ENCODE measurements around the gene EFNA5.

EFNA5 gene

GRCh38 chr5:107592515-107592914 lies 78.2 kb downstream of the EFNA5 start:
- Histone ChIP-seq H3K79me2 (ENCODE audit: insufficient read depth, low read depth) (no peaks in the 10 kb centered on the region), H2AFZ (ENCODE audit: low read depth) (no peak overlapping the region), H3K27me3 (ENCODE audit: insufficient read depth, low read depth) (no peaks in the 10 kb centered on the region), H3K4me2 (no peak overlapping the region), H3K4me1 (ENCODE audit: low read depth, poor library complexity, severe bottlenecking) (no peaks in the 10 kb centered on the region), H4K20me1 (ENCODE audit: insufficient read depth) (no peaks in the 10 kb centered on the region), H3K36me3 (ENCODE audit: insufficient read depth) (no peaks in the 10 kb centered on the region), H3K4me3 (IDR thresholded peaks at IDR 0.05; ENCODE audit: insufficient read depth, low read depth, low read length) (no peak overlapping the region), H3K9ac (no peak overlapping the region), H3K27ac (no peak overlapping the region)
- TF ChIP-seq, protein P1, sequence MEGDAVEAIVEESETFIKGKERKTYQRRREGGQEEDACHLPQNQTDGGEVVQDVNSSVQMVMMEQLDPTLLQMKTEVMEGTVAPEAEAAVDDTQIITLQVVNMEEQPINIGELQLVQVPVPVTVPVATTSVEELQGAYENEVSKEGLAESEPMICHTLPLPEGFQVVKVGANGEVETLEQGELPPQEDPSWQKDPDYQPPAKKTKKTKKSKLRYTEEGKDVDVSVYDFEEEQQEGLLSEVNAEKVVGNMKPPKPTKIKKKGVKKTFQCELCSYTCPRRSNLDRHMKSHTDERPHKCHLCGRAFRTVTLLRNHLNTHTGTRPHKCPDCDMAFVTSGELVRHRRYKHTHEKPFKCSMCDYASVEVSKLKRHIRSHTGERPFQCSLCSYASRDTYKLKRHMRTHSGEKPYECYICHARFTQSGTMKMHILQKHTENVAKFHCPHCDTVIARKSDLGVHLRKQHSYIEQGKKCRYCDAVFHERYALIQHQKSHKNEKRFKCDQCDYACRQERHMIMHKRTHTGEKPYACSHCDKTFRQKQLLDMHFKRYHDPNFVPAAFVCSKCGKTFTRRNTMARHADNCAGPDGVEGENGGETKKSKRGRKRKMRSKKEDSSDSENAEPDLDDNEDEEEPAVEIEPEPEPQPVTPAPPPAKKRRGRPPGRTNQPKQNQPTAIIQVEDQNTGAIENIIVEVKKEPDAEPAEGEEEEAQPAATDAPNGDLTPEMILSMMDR (conservative IDR thresholded peaks at IDR 0.05; ENCODE audit: low read depth, low read length): no peak

DNA sequence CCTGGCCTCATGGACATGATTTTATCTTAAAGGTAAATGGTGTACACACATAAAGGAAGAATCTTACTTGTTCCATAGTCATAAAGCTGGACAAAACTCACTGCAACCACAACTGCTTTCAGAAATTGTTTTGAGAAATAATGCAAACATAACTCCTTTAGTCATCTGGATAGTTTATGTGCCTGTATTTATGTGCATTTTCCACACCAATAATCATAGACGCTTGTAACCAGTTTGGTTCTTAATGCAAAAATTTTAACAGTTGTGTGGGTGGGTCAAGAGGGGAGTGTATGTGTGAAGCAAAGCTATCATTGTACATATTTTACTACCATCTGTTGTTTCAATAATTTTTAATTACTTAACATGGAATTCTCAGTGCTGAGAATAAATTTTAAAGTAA lies 80.1 kb downstream of the EFNA5 start:
- Histone ChIP-seq H3K27me3 (ENCODE audit: insufficient read depth, low read depth) (no peaks in the 10 kb centered on the region), H3K4me3 (IDR thresholded peaks at IDR 0.05; ENCODE audit: insufficient read depth, low read depth, low read length) (no peak overlapping the region), H3K4me2 (no peak overlapping the region), H4K20me1 (ENCODE audit: insufficient read depth) (no peaks in the 10 kb centered on the region), H3K4me1 (ENCODE audit: low read depth, poor library complexity, severe bottlenecking) (no peaks in the 10 kb centered on the region), H3K9ac (no peak overlapping the region), H3K36me3 (ENCODE audit: insufficient read depth) (no peaks in the 10 kb centered on the region), H2AFZ (ENCODE audit: low read depth) (no peak overlapping the region), H3K27ac (no peak overlapping the region), H3K79me2 (ENCODE audit: insufficient read depth, low read depth) (no peaks in the 10 kb centered on the region)
- TF ChIP-seq, protein P1 (conservative IDR thresholded peaks at IDR 0.05; ENCODE audit: low read depth, low read length): no peak

- no peaks in the 10 kb centered on the region for H3K4me1 ChIP-seq (ENCODE audit: low read depth, poor library complexity, severe bottlenecking)
- no peak overlapping the region for H3K4me3 ChIP-seq (IDR thresholded peaks at IDR 0.05; ENCODE audit: insufficient read depth, low read depth, low read length)
- no peaks in the 10 kb centered on the region for H3K79me2 ChIP-seq (ENCODE audit: insufficient read depth, low read depth)
- no peaks in the 10 kb centered on the region for H3K36me3 ChIP-seq (ENCODE audit: insufficient read depth)
- no peak overlapping the region for H3K27ac ChIP-seq
- H3K27me3 ChIP-seq (ENCODE audit: insufficient read depth, low read depth): no peaks in the 10 kb centered on the region
- no peak overlapping the region for H2AFZ ChIP-seq (ENCODE audit: low read depth)
- H3K4me2 ChIP-seq: no peak overlapping the region
- TF ChIP-seq, protein P1 (conservative IDR thresholded peaks at IDR 0.05; ENCODE audit: low read depth, low read length): no peak
- H3K9ac ChIP-seq: no peak overlapping the region
- no peaks in the 10 kb centered on the region for H4K20me1 ChIP-seq (ENCODE audit: insufficient read depth)
Measured at GRCh38 chr5:107589520-107590193, 81.1 kb downstream of the EFNA5 start.

GRCh38 chr5:107582625-107583024 lies 88.1 kb downstream of the EFNA5 start:
- Histone ChIP-seq H2AFZ (ENCODE audit: low read depth) (no peak overlapping the region), H4K20me1 (ENCODE audit: insufficient read depth) (no peaks in the 10 kb centered on the region), H3K4me3 (IDR thresholded peaks at IDR 0.05; ENCODE audit: insufficient read depth, low read depth, low read length) (no peak overlapping the region), H3K36me3 (ENCODE audit: insufficient read depth) (no peaks in the 10 kb centered on the region), H3K9ac (no peak overlapping the region), H3K27ac (no peak overlapping the region), H3K27me3 (ENCODE audit: insufficient read depth, low read depth) (no peaks in the 10 kb centered on the region), H3K79me2 (ENCODE audit: insufficient read depth, low read depth) (no peaks in the 10 kb centered on the region), H3K4me2 (no peak overlapping the region), H3K4me1 (ENCODE audit: low read depth, poor library complexity, severe bottlenecking) (no peaks in the 10 kb centered on the region)
- TF ChIP-seq, protein P1 (conservative IDR thresholded peaks at IDR 0.05; ENCODE audit: low read depth, low read length): no peak
